Tibial nerve (tissue), 4 donors: ENCODE measurements around the gene KSR2. TPM values are rescaled to one million over a fixed set of nuclear protein-coding genes. Genes with fewer than 3 reads are reported as not detected.

Experiments
- DNase-seq, 2 donors: peaks; one replicate each; pipeline ENCODE4 v3.0.0-alpha.2; 2019; ENCODE audit warnings: low spot score in 2 of 2
- H3K27ac ChIP-seq, 4 donors: fragments of 200-600 bp; sonication (generic) in 3 of 4; one replicate each; pipeline ENCODE4 v1.5.1; 2017 to 2019; ENCODE audit warnings: mild to moderate bottlenecking in 1 of 4
- H3K27me3 ChIP-seq, 2 donors: fragments of 200-600 bp; sonication (generic) in 1 of 2; one replicate each; pipeline versions ENCODE4 v1.5.1 to v1.6.0; 2017 to 2019
- H3K36me3 ChIP-seq, 3 donors: fragments of 200-600 bp; sonication (generic); one replicate each; pipeline ENCODE4 v1.5.1; 2018 to 2019
- H3K4me1 ChIP-seq, 4 donors: fragments of 200-600 bp; sonication (generic) in 3 of 4; one replicate each; pipeline ENCODE4 v1.5.1; 2017 to 2019
- H3K4me3 ChIP-seq, 4 donors: fragments of 200-600 bp; sonication (generic) in 3 of 4; one replicate each; pipeline ENCODE4 v1.5.1; 2017 to 2019; ENCODE audit warnings: mild to moderate bottlenecking in 1 of 4, moderate library complexity in 1 of 4
- H3K9me3 ChIP-seq, 4 donors: fragments of 200-600 bp; sonication (generic) in 3 of 4; one replicate each; pipeline ENCODE4 v1.5.1; 2017 to 2019
- CTCF ChIP-seq, 5 experiments: fragments of 200-600 bp in 3 of 5; fragments of 450-650 bp in 2 of 5; sonication (generic) in 3 of 5; IDR thresholded peaks; one replicate each; pipeline ENCODE4 v1.5.1; 2016 to 2019; ENCODE audit warnings: antibody characterized with exemption in 5 of 5, mild to moderate bottlenecking in 3 of 5, moderate library complexity in 2 of 5
- EP300 ChIP-seq, 2 donors: sonication (generic); formaldehyde crosslinking; IDR thresholded peaks; one replicate each; pipeline ENCODE4 v1.6.1; 2017; ENCODE audit warnings: antibody characterized with exemption in 2 of 2, mild to moderate bottlenecking in 1 of 2
- POLR2A ChIP-seq, 2 donors: fragments of 450-650 bp; IDR thresholded peaks; one replicate each; pipeline ENCODE4 v1.6.1; 2017; ENCODE audit warnings: antibody characterized with exemption in 2 of 2, mild to moderate bottlenecking in 2 of 2, moderate library complexity in 2 of 2
- WGBS, 2 donors: methylation state at CpG; one replicate each; pipeline ENCODE4 v1.1.5; 2018; 5-methylcytosine and 5-hydroxymethylcytosine counted together
- total RNA-seq, 4 donors: library from RNA; depleted of rRNA; stranded (reverse); fragments of >200 nt; gene quantifications; one replicate each; pipeline ENCODE4 v1.1.0, GENCODE V29; 2016

Gene KSR2
- total RNA-seq, 4 donors from 2014 or later: under 0.01 TPM; not detected in 3

GRCh38 chr12:117564881-117565280 is 403.9 kb downstream of the KSR2 start:
- TF ChIP-seq CTCF (IDR thresholded peaks at IDR 0.05) (no peak), POLR2A (IDR thresholded peaks at IDR 0.05) (no peak), EP300 (IDR thresholded peaks at IDR 0.05) (no peak)
- no peak for DNase-seq
- H3K4me1 ChIP-seq: no peaks in the 10 kb centered on the region
- H3K9me3 ChIP-seq: no peaks in the 10 kb centered on the region
- H3K27ac ChIP-seq: peak overlapping the region in 1 of 4 donors; percentile 4
- H3K36me3 ChIP-seq: no peaks in the 10 kb centered on the region
- WGBS, 2 donors: 33 to 40% methylated on average over 9 of the region's 9 CpGs
- H3K27me3 ChIP-seq: no peaks in the 10 kb centered on the region
- no peak overlapping the region for H3K4me3 ChIP-seq

GRCh38 chr12:117563706-117564105 is 405.1 kb downstream of the KSR2 start:
- DNase-seq: no peak
- Histone ChIP-seq H3K4me1 (no peaks in the 10 kb centered on the region), H3K27ac (no peak overlapping the region), H3K36me3 (no peaks in the 10 kb centered on the region), H3K27me3 (no peaks in the 10 kb centered on the region), H3K9me3 (no peaks in the 10 kb centered on the region), H3K4me3 (no peak overlapping the region)
- TF ChIP-seq EP300 (IDR thresholded peaks at IDR 0.05) (no peak), CTCF (IDR thresholded peaks at IDR 0.05) (no peak), POLR2A (IDR thresholded peaks at IDR 0.05) (no peak)
- WGBS, 2 donors: 71 to 76% methylated on average over 2 of the region's 2 CpGs

GRCh38 chr12:117563007-117563406 is 405.8 kb downstream of the KSR2 start:
- 60 to 61% methylated on average over 5 of the region's 5 CpGs for WGBS, 2 donors
- no peaks in the 10 kb centered on the region for H3K4me1 ChIP-seq
- no peaks in the 10 kb centered on the region for H3K27me3 ChIP-seq
- H3K4me3 ChIP-seq: no peak overlapping the region
- H3K9me3 ChIP-seq: no peaks in the 10 kb centered on the region
- TF ChIP-seq POLR2A (IDR thresholded peaks at IDR 0.05) (no peak), CTCF (IDR thresholded peaks at IDR 0.05) (no peak), EP300 (IDR thresholded peaks at IDR 0.05) (no peak)
- no peak overlapping the region for H3K27ac ChIP-seq
- no peaks in the 10 kb centered on the region for H3K36me3 ChIP-seq
- DNase-seq: no peak

- no peaks in the 10 kb centered on the region for H3K9me3 ChIP-seq
- H3K36me3 ChIP-seq: no peaks in the 10 kb centered on the region
- no peak for DNase-seq
- H3K27me3 ChIP-seq: no peaks in the 10 kb centered on the region
- H3K4me1 ChIP-seq: no peaks in the 10 kb centered on the region
- no peak overlapping the region for H3K4me3 ChIP-seq
- no peak for TF ChIP-seq EP300 (IDR thresholded peaks at IDR 0.05)
- no peak for TF ChIP-seq CTCF (IDR thresholded peaks at IDR 0.05)
- TF ChIP-seq POLR2A (IDR thresholded peaks at IDR 0.05): no peak
- 36 to 53% methylated on average over 2 of the region's 2 CpGs for WGBS, 2 donors
- no peak overlapping the region for H3K27ac ChIP-seq
Measured at GRCh38 chr12:117561990-117562389, 406.8 kb downstream of the KSR2 start.

- Histone ChIP-seq H3K27ac (no peak overlapping the region), H3K36me3 (no peaks in the 10 kb centered on the region), H3K4me1 (no peaks in the 10 kb centered on the region), H3K9me3 (no peaks in the 10 kb centered on the region), H3K27me3 (no peaks in the 10 kb centered on the region), H3K4me3 (no peak overlapping the region)
- no peak for TF ChIP-seq CTCF (IDR thresholded peaks at IDR 0.05)
- no peak for TF ChIP-seq EP300 (IDR thresholded peaks at IDR 0.05)
- TF ChIP-seq POLR2A (IDR thresholded peaks at IDR 0.05): no peak
- DNase-seq: no peak
Measured at GRCh38 chr12:117559978-117560377, 408.8 kb downstream of the KSR2 start.
